Measurements from ENCODE around the gene GSS.

GRCh38 chr20:34996243-34997028, 40.8 kb upstream of the GSS start:
- TF ChIP-seq CTCF (conservative IDR thresholded peaks at IDR 0.05 in 1 of 2, IDR thresholded peaks at IDR 0.05 in 1 of 2; ENCODE audit: low read depth in 1 of 2, low read length in 2 of 2): no peak
- TF ChIP-seq EZH2 (IDR thresholded peaks at IDR 0.05; ENCODE audit: low read length, missing control alignments): no peak
